Endothelial cell of umbilical vein (primary cell): ENCODE data around the gene TTC13. TPM values are rescaled to one million over a fixed set of nuclear protein-coding genes. Genes with fewer than 3 reads are reported as not detected.

ENCODE experiments used
- BruUV-seq: library from RNA; stranded (reverse); fragments of 400-500 nt; replicated peaks from 2 replicates; lab custom pipeline; 2021; lab: Mats Ljungman, UMichigan
- CTCF ChIA-PET: fragments of 300-600, 350-600 bp; sonication (Branson Sonifier 250); formaldehyde crosslinking; loops from one replicate; lab custom pipeline; 2021; ENCODE audit warnings: antibody characterized with exemption, inconsistent platforms; lab: Charles Lee
- POLR2A ChIA-PET: fragments of 300-600, 350-600 bp; sonication (Branson Sonifier 250); formaldehyde crosslinking; loops from one replicate; lab custom pipeline; 2021; ENCODE audit warnings: antibody characterized with exemption, inconsistent platforms; lab: Charles Lee
- DNase-seq: peaks from one replicate; pipeline ENCODE4 v3.0.0-alpha.2; 2011; ENCODE audit warnings: low read depth, low spot score
- FAIRE-seq: peaks from 2 replicates; lab custom pipeline; 2011; peaks lifted over from hg19 to GRCh38; lab: Jason Lieb, UNC
- H2AFZ ChIP-seq: 2 replicates; pipeline ENCODE4 v1.6.0; 2012; ENCODE audit warnings: low read depth, low read length, control low read depth, inconsistent platforms
- H3K27ac ChIP-seq: 2 replicates; pipeline ENCODE4 v1.5.1; 2011; ENCODE audit warnings: low read depth, mild to moderate bottlenecking, control low read depth, low read length, moderate library complexity; ENCODE audit not compliant: insufficient read depth
- H3K27me3 ChIP-seq, 2 experiments: 2 replicates each; pipeline versions ENCODE4 v1.6.0 to v1.6.1; 2011; ENCODE audit warnings: low read length in 2 of 2, mixed read lengths in 1 of 2; ENCODE audit not compliant: control insufficient read depth in 2 of 2, insufficient read depth in 2 of 2
- H3K36me3 ChIP-seq, 2 experiments: 2 replicates in 1 of 2; 3 replicates in 1 of 2; pipeline ENCODE4 v1.5.1; 2011; ENCODE audit warnings: low read length in 2 of 2, mild to moderate bottlenecking in 1 of 2, moderate library complexity in 1 of 2; ENCODE audit not compliant: control insufficient read depth in 2 of 2, insufficient read depth in 2 of 2; ENCODE audit errors: extremely low read depth in 1 of 2
- H3K4me1 ChIP-seq: 3 replicates; pipeline ENCODE4 v1.5.1; 2011; ENCODE audit warnings: mild to moderate bottlenecking, low read length; ENCODE audit not compliant: control insufficient read depth, insufficient read depth; ENCODE audit errors: extremely low read depth
- H3K4me2 ChIP-seq: 2 replicates; pipeline ENCODE4 v1.6.1; 2011; ENCODE audit warnings: low read length, control low read depth, mixed read lengths; ENCODE audit not compliant: insufficient read depth
- H3K4me3 ChIP-seq, 3 experiments: fragments of 200-600 bp in 1 of 3; sonication (generic), shearing (Covaris generic) in 1 of 3; replicated peaks in 1 of 3; 2 replicates each; pipeline ENCODE4 v1.5.1; 2011 to 2016; ENCODE audit warnings: control low read depth in 3 of 3, low read length in 3 of 3, mild to moderate bottlenecking in 2 of 3, inconsistent platforms in 1 of 3, low read depth in 1 of 3, moderate library complexity in 1 of 3; ENCODE audit not compliant: insufficient read depth in 1 of 3
- H3K79me2 ChIP-seq: 2 replicates; pipeline ENCODE4 v1.6.0; 2012; ENCODE audit warnings: low read length, inconsistent platforms; ENCODE audit not compliant: control insufficient read depth, insufficient read depth
- H3K9ac ChIP-seq: replicated peaks from 2 replicates; pipeline ENCODE3; 2011; ENCODE audit warnings: low read length, control low read depth; ENCODE audit not compliant: insufficient read depth; ENCODE audit errors: extremely low read depth
- H3K9me1 ChIP-seq: replicated peaks from 3 replicates; pipeline ENCODE4 v1.6.0; 2011; ENCODE audit warnings: mild to moderate bottlenecking, low read length; ENCODE audit not compliant: control insufficient read depth, insufficient read depth; ENCODE audit errors: extremely low read depth
- H3K9me3 ChIP-seq: replicated peaks from 2 replicates; pipeline ENCODE4 v1.5.1; 2012; ENCODE audit warnings: low read length, inconsistent platforms; ENCODE audit not compliant: control insufficient read depth, insufficient read depth
- H4K20me1 ChIP-seq: replicated peaks from 2 replicates; pipeline ENCODE3; 2011; ENCODE audit warnings: mild to moderate bottlenecking, low read length; ENCODE audit not compliant: control insufficient read depth, insufficient read depth; ENCODE audit errors: extremely low read depth
- EZH2 ChIP-seq: IDR thresholded peaks from 2 replicates; pipeline ENCODE4 v1.6.1; 2012; ENCODE audit warnings: borderline replicate concordance, low read depth, mild to moderate bottlenecking, moderate library complexity, low read length, inconsistent platforms; ENCODE audit not compliant: severe bottlenecking
- FOS ChIP-seq: IDR thresholded peaks from 2 replicates; pipeline ENCODE4 v1.6.1; 2011; ENCODE audit warnings: mild to moderate bottlenecking, low read length, moderate library complexity, borderline replicate concordance; ENCODE audit not compliant: insufficient read depth
- GATA2 ChIP-seq: IDR thresholded peaks from 2 replicates; pipeline ENCODE4 v1.7.0; 2011; ENCODE audit warnings: low read depth, mild to moderate bottlenecking, moderate library complexity, mixed read lengths, low read length; ENCODE audit not compliant: insufficient read length, insufficient read depth
- JUN ChIP-seq: IDR thresholded peaks from 2 replicates; pipeline ENCODE4 v1.6.1; 2011; ENCODE audit warnings: borderline replicate concordance, low read depth; ENCODE audit not compliant: insufficient read length, insufficient read depth
- MYC ChIP-seq: IDR thresholded peaks from one replicate; pipeline ENCODE4 v1.6.1; 2011; ENCODE audit warnings: mild to moderate bottlenecking, low read depth, low read length
- POLR2A ChIP-seq: IDR thresholded peaks from 2 replicates; pipeline ENCODE4 v1.6.1; 2012; ENCODE audit warnings: low read depth, mild to moderate bottlenecking, control low read depth, low read length
- POLR2AphosphoS5 ChIP-seq: IDR thresholded peaks from 2 replicates; pipeline ENCODE4 v1.6.1; 2012; ENCODE audit warnings: low read depth, mild to moderate bottlenecking, control low read depth, low read length, moderate library complexity; ENCODE audit not compliant: insufficient read depth
- dilution Hi-C: fragments of 300-500 bp; cut with MboI; formaldehyde crosslinking; loops from one replicate; pipeline ENCODE4 v1.15.0; 2019; ENCODE audit warnings: low sequenced_read_pairs; ENCODE audit not compliant: extremely low pct_ligation_motif_present
- intact Hi-C: fragments of 100-400 bp; cut with micrococcal nuclease; formaldehyde crosslinking; loops from one replicate; pipeline ENCODE4 v1.10.0; 2022
- polyA plus RNA-seq, 4 experiments: library from polyadenylated mRNA; depleted of rRNA in 3 of 4; stranded (reverse) in 3 of 4; unstranded in 1 of 4; fragments of >200 nt; gene quantifications; 2 replicates each; pipeline versions ENCODE4 v1.2.1 to v1.2.3, GENCODE V29; 2011 to 2012; ENCODE audit warnings: missing spikeins in 1 of 4
- total RNA-seq: library from RNA; stranded (reverse); gene quantifications from 2 replicates; pipeline ENCODE4 v1.2.3, GENCODE V29; 2021
- TF ChIP-seq, protein P1 (sequence below): IDR thresholded peaks from 2 replicates; pipeline ENCODE4 v1.6.1; 2011; ENCODE audit not compliant: insufficient read depth, insufficient read length
- TF ChIP-seq, protein P2 (sequence below), 2 donors: IDR thresholded peaks; 1 replicate in 1 of 2; 2 replicates in 1 of 2; pipeline ENCODE4 v1.5.1; 2011; ENCODE audit warnings: low read length in 2 of 2, mild to moderate bottlenecking in 2 of 2, moderate library complexity in 2 of 2, control low read depth in 1 of 2, inconsistent platforms in 1 of 2, low read depth in 1 of 2; ENCODE audit not compliant: insufficient read depth in 1 of 2; ENCODE audit errors: extremely low read depth in 1 of 2

The TTC13 gene
- total and polyA plus RNA-seq, 2 donors (not counting 3 experiments of a cell fraction or from before 2014, with no cell fraction given) = 8.8 to 23.9 TPM

DNA sequence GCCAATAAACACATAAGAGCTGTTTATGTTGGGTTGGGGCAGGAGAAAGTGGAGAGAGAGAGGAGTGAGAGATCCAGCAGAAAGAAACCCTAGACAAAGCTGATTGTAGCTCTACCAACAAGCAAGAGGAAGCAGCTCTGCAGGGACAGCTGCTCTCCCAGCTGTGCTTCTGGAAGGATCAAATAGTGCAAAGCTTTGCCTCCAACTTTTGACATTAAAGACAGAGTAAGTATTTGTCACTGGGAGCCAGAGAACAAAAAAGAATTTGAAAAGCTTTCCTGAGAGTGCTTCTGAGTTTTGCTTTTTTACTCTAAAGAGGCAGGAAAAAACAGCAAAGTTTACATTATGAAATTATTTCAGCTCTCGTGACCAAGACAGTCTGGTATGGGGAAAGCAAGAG is 81.9 kb downstream of the TTC13 start:
- no peaks in the 10 kb centered on the region for H3K4me1 ChIP-seq
- H3K36me3 ChIP-seq = no peaks in the 10 kb centered on the region
- H3K27ac ChIP-seq = no peak overlapping the region
- H3K4me2 ChIP-seq = no peak overlapping the region
- ChIA-PET CTCF (interaction anchor here (1.0 to 1.6 kb wide), 5 partner anchors 9 to 314 kb away, joined by 3 to 5 read pairs (median 4); no protein-coding TSS in a partner anchor), POLR2A (no interaction called here)
- no peak overlapping the region for H3K9ac ChIP-seq
- H3K79me2 ChIP-seq = no peaks in the 10 kb centered on the region
- no peaks in the 10 kb centered on the region for H4K20me1 ChIP-seq
- no peak for DNase-seq
- FAIRE-seq = no peak
- peaks cover 3 to 4% of the 10 kb centered on the region in 2 experiments for H3K27me3 ChIP-seq
- no TSS peak for BruUV-seq
- TF ChIP-seq FOS (no peak), GATA2 (no peak), EZH2 (no peak), POLR2AphosphoS5 (no peak), JUN (no peak), POLR2A (no peak), MYC (no peak)
- TF ChIP-seq, protein P1, sequence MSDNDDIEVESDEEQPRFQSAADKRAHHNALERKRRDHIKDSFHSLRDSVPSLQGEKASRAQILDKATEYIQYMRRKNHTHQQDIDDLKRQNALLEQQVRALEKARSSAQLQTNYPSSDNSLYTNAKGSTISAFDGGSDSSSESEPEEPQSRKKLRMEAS = no peak
- TF ChIP-seq, protein P2, sequence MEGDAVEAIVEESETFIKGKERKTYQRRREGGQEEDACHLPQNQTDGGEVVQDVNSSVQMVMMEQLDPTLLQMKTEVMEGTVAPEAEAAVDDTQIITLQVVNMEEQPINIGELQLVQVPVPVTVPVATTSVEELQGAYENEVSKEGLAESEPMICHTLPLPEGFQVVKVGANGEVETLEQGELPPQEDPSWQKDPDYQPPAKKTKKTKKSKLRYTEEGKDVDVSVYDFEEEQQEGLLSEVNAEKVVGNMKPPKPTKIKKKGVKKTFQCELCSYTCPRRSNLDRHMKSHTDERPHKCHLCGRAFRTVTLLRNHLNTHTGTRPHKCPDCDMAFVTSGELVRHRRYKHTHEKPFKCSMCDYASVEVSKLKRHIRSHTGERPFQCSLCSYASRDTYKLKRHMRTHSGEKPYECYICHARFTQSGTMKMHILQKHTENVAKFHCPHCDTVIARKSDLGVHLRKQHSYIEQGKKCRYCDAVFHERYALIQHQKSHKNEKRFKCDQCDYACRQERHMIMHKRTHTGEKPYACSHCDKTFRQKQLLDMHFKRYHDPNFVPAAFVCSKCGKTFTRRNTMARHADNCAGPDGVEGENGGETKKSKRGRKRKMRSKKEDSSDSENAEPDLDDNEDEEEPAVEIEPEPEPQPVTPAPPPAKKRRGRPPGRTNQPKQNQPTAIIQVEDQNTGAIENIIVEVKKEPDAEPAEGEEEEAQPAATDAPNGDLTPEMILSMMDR (IDR thresholded peaks at IDR 0.05; ENCODE audit: extremely low read depth in 1 of 2, insufficient read depth in 1 of 2, low read depth in 1 of 2, low read length in 2 of 2) = no peak
- H2AFZ ChIP-seq = no peak overlapping the region
- dilution Hi-C loops = no loop called here
- no peaks in the 10 kb centered on the region for H3K9me1 ChIP-seq
- no peaks in the 10 kb centered on the region for H3K9me3 ChIP-seq
- H3K4me3 ChIP-seq = no peak overlapping the region
- intact Hi-C loops = no loop called here
